ENCODE data around the gene MPL.

- TF ChIP-seq SAP130 (CRISPR knock-in tag; IDR thresholded peaks at IDR 0.05; ENCODE audit: low read depth) (no peak), TFDP2 (CRISPR knock-in tag; IDR thresholded peaks at IDR 0.05) (no peak), MZF1 (CRISPR knock-in tag; IDR thresholded peaks at IDR 0.05; ENCODE audit: borderline replicate concordance) (no peak), FOSL1 (CRISPR knock-in tag; IDR thresholded peaks at IDR 0.05; ENCODE audit: borderline replicate concordance) (no peak), MLX (CRISPR knock-in tag; IDR thresholded peaks at IDR 0.05) (no peak), SNAPC5 (CRISPR knock-in tag; IDR thresholded peaks at IDR 0.05; ENCODE audit: borderline replicate concordance) (no peak), CBX2 (IDR thresholded peaks at IDR 0.05; ENCODE audit: low read depth, low read length) (no peak), CBX2 (CRISPR knock-in tag; IDR thresholded peaks at IDR 0.05; ENCODE audit: low read depth) (no peak)
These were observed 18.3 kb upstream of the MPL start for GRCh38 chr1:43319288-43319687.

All from HepG2 (cell line).